Measurements from ENCODE around the gene RPGRIP1.
"Not testable (repeated sequence)": the region's sequence is repeated elsewhere in the genome, so short reads cannot be mapped to it uniquely, and the experiment has no call there.

RPGRIP1 gene

DNA sequence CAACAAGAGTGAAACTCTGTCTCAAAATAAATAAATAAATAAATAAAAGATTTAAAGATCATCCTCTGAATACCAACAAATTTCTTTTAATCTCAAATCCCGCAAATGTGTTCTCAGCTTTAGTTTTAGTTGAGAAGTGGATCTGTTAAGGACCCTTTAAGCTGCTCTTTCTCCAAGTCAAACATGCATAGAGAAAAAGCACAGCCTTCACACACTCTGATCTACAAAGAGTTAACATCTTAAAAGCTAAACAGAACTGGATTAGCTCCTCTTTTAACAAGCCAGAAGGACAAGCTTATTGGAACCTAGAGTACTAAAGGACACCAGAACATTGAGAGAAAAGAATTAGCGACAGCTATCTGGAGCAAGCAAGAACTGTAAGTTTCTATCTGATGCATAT is at the start of gene RPGRIP1:
RPGRIP1 (plus strand) TSS at position 301 of the 400 bp plus-strand sequence. CDS start 7,894 bp downstream, outside the sequence.
- no peak for DNase-seq (ENCODE audit: low read depth)

- no peak for DNase-seq (ENCODE audit: low read depth)
Observed at GRCh38 chr14:21231020-21231652, 48.7 kb upstream of the RPGRIP1 start.

DNA sequence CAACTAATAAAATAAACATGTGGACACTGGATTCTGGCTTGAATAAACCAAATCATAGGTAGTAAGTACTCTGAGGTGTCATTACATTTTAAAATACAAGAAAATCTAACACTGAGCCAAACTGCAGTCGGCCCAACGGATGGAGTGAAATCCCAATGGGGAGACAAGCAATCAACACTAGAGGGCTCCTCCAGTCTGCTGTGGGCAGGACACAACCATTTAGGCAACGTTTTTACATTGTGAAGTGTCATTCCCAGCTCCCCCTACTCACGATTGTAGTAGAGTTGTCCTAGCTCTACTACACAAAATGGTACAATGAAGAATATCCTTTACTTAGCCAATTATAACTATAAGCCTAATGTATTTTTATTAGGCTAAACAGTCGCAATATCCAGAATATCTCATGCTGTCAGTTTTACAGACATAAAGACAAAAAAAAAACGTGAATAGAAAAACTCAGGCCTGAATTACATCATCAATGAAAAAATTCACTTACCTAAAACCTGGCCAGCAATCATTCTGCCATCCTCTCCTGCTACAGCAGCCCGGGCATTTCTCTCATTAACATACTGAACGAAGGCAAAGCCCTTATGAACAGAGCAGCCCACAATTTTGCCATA is 46.3 kb upstream of the RPGRIP1 start:
- DNase-seq (ENCODE audit: low read depth), result no peak

- DNase-seq (ENCODE audit: low read depth), result no peak
Observed at GRCh38 chr14:21234112-21234511, 45.8 kb upstream of the RPGRIP1 start.

DNA sequence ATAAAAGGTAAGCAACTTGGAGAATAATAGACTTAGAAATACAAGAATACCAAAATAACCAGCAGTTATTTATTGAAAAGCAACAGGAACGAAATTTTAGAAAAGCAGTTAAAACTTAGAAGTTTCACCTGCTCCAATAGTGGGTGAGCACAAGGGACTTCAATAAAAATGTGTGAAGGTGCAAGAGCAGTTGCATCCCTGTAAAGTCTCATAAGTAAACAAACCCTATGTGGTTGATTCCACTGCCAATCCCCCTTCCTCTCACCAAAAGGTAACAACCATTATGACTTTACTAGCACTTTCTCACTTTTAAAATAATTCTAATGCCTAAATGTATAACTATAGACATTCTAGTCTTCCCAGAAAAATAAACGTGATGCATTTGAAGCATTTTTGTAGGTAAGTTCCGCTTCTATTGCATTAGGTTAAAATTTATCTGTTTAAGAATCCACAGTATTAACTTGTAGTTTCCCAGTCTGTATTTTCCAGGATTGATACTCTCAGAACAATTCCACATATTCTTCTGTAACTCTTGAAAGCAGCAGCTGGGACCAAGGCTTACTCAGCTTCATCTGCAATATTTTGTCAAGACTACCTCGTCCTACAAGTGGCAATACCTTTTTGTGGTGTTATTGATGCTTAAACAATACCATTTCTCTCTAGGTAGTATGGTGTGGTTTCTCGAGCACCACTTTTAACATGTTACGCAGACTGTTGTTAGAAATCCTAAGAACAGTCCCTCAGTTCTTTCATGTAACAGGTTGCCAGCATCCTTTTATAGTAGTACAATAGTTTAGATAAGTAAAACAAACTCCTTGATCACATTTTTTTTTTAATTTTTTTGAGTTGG is 42.7 kb upstream of the RPGRIP1 start:
- no peak for DNase-seq (ENCODE audit: low read depth)

DNA sequence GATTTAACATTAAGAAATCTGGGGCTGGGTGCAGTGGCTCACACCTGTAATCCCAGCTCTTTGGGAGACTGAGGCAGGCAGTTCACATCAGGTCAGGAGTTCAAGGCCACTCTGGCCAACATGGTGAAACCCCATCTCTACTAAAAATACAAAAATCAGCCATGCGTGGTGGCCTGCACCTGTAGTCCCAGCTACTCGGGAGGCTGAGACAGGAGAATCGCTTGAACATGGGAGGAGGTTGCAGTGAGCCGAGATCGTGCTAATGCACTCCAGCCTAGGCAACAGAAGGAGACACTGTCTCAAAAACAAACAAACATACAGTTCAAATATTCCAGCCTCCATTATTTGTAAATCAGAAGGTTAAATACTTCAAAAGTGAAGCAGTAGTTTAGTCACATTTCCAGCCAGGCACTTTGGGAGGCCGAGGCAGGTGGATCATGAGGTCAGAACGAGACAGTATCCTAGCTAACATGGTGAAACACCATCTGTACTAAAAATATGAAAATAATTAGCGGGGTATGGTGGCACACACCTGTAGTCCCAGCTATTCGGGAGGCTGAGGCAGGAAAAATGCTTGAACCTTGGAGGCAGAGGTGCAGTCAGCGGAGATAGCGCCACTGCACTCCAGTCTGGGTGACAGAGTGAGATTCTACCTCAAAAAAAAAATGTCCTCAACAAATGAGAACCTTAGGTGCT is 40.9 kb upstream of the RPGRIP1 start:
- DNase-seq (ENCODE audit: low read depth), result no peak

DNA sequence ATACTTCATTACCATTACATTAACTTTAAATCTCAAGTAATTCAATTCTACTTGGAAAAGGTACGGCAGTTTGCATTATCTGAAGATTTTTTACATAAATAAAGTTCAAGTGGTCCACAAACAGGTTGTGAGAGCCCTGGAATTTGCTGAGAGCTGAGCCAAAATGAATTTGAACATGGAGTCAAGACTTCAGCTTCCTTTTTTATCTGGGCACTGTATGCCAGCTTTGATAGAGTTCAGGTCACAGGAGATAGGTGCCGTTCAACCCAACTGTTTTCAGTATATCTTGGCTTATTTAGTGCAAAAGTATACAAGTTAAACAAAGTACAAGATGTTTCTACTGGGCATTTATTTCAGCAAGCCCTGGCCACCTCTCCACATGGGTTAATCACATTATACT is 39.5 kb upstream of the RPGRIP1 start:
- no peak for DNase-seq (ENCODE audit: low read depth)

DNA sequence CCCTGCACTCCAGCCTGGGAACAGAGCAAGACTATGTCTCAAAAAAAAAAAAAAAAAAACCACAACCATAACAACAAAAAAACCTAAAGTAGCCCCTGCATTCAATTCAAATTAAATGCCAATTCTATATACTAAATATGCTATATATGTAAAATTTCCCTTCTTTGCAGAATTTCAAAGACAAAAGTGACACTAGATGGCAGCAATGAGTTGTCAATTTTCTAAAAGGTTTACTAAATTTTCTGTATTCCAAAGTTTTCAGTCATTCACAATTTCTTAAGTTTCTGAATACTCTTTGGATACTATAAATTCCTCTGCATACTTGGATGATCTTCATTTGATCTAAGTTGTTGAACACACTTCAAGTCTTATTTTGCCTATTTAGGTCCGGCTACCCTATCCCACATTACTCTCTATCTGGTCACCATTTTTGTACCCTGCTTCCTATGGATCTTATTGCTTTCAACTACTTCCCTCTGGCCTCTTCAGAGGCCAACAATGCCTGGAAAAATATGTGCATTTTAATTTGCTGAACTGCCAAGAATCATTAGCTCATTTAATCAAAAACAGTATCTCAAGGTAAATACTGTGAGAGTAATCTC is 38.6 kb upstream of the RPGRIP1 start:
- peak; percentile 52 for DNase-seq (ENCODE audit: low read depth)

DNA sequence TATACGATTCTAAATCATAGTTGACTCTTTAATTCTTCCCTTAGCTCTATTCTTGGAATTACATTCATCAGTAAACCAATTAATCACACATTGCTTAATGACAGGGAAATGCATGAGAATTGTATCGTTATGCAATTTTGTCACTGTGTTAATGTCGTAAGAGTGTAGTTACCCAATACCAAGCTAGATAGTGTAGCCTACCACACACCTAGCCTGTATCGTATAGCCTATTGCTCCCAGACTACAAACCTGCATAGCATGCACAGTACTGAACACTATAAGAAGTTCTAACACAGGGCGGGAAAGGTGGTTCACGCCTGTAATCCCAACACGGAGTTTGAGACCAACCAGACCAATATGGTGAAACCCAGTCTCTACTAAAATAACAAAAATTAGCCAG is 35.3 kb upstream of the RPGRIP1 start:
- no peak for DNase-seq (ENCODE audit: low read depth)

GRCh38 chr14:21245813-21246212 is 34.1 kb upstream of the RPGRIP1 start:
- no peak for DNase-seq (ENCODE audit: low read depth)

DNA sequence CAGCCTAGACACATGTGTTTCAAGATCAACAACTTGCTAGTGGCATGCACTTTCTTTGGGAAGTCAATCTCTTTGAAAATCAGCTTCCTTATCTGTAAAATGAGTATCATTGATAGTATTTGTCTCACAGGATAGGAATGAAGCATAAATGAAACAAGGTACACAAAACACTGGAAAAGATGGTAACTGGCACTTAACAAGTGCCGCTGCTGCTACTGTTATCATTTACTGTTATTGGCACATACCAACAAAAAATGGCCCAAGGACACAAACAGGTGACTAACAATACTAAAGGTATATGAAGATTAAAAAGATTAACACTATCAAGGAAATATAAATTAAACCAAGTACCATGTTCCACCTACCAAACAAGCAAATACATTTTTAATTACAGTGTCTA is 31.5 kb upstream of the RPGRIP1 start:
- DNase-seq (ENCODE audit: low read depth), result no peak

DNA sequence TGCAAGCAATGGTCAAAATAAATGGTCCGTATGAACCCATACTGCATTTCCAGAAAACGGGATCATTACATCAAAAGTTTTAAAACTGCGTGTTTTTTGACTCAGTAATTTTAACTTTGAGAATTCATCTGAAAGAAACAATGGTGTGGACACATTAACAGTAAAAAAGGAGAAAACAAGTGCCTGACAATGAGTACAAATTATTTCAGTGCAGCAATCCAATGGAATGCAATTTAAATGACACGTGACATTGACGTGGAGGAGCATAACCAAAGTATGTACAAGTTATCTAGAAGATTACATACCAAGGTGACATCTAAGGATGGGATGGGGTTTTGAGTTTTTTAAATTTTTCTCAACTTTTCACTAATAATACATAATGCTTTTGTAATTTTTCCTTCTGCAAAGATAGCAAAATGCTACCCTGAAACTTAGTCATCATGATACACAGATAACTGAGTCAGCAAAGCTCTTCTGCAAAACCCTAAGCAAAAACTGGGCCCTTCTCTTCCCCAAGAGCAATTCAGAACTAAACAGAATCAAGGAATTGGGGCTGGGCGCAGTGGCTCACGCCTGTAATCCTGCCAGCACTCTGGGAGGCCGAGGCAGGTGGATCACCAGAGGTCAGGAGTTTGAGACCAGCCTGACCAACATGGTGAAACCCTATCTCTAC is 31.0 kb upstream of the RPGRIP1 start:
- DNase-seq (ENCODE audit: low read depth), result peak; percentile 36

GRCh38 chr14:21251215-21251614 is 28.7 kb upstream of the RPGRIP1 start:
- DNase-seq (ENCODE audit: low read depth), result no peak

DNA sequence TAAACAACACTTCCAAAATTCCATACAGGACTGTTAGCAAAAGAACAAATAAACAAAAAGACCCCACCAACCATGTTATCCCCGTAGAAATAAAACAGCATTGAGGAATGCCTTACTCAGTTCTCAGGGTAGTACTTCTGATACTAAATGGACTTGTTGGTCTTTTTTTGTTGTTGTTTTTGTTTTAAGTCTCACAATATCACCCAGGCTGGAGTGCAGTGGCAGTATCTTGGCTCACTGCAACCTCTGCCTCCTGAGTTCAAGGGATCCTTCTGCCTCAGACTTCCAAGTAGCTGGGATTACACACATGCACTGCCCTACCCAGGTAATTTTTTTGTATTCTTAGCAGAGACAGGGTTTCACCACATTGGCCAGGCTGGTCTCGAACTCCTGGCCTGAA is 27.7 kb upstream of the RPGRIP1 start:
- no peak for DNase-seq (ENCODE audit: low read depth)

GRCh38 chr14:21255385-21256101 is 24.3 kb upstream of the RPGRIP1 start:
- DNase-seq (ENCODE audit: low read depth), result peak; percentile 46

- DNase-seq (ENCODE audit: low read depth), result not testable (repeated sequence)
Observed at GRCh38 chr14:21256102-21256447, 23.8 kb upstream of the RPGRIP1 start.

GRCh38 chr14:21256539-21257393 is 23.1 kb upstream of the RPGRIP1 start:
- no peak for DNase-seq (ENCODE audit: low read depth)

GRCh38 chr14:21257394-21257909 is 22.4 kb upstream of the RPGRIP1 start:
- DNase-seq (ENCODE audit: low read depth), result no peak

GRCh38 chr14:21258005-21258888 is 21.6 kb upstream of the RPGRIP1 start:
- no peak for DNase-seq (ENCODE audit: low read depth)
